Neural progenitor cell (in vitro differentiated cells): ENCODE data around the gene CYYR1.

Experiments
- CTCF ChIP-seq: fragments of 200-600 bp; sonication (generic); IDR thresholded peaks from 2 replicates; pipeline ENCODE4 v1.5.1; 2017; ENCODE audit warnings: antibody characterized with exemption, mild to moderate bottlenecking
- EZH2 ChIP-seq: fragments of 200-600 bp; sonication (generic); IDR thresholded peaks from 2 replicates; pipeline ENCODE4 v1.6.1; 2017; ENCODE audit warnings: antibody characterized with exemption, mild to moderate bottlenecking, moderate library complexity
- EZH2phosphoT487 ChIP-seq: fragments of 200-600 bp; sonication (generic); IDR thresholded peaks from 2 replicates; pipeline ENCODE4 v1.6.1; 2017; ENCODE audit warnings: antibody characterized with exemption

- TF ChIP-seq CTCF (no peak), EZH2phosphoT487 (no peak), EZH2 (no peak)
Measured at GRCh38 chr21:26553898-26554297, 19.2 kb downstream of the CYYR1 start.
